ENCODE results near the gene TMEM18.

DNA sequence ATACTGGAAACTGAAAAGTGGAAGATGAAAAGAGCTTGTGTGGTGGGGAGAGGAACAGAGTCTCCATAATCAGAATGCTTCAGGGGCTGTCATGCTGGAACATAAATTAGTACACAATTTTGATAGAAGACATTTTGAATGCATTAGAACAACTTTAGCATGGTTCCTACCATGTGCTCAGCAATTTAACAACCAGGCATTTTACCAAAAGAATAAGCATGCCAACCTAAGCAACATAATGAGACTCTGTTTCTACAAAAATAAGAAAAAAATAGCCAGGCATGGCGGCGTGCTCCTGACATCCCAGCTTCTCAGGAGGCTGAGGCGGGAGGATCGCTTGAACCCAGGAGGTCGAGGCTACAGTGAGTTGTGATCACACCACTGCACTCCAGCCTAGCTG, 40.5 kb upstream of the TMEM18 start:
- TF ChIP-seq CREB1 (IDR thresholded peaks at IDR 0.05; ENCODE audit: low read depth), result no peak
- TF ChIP-seq, protein P1, sequence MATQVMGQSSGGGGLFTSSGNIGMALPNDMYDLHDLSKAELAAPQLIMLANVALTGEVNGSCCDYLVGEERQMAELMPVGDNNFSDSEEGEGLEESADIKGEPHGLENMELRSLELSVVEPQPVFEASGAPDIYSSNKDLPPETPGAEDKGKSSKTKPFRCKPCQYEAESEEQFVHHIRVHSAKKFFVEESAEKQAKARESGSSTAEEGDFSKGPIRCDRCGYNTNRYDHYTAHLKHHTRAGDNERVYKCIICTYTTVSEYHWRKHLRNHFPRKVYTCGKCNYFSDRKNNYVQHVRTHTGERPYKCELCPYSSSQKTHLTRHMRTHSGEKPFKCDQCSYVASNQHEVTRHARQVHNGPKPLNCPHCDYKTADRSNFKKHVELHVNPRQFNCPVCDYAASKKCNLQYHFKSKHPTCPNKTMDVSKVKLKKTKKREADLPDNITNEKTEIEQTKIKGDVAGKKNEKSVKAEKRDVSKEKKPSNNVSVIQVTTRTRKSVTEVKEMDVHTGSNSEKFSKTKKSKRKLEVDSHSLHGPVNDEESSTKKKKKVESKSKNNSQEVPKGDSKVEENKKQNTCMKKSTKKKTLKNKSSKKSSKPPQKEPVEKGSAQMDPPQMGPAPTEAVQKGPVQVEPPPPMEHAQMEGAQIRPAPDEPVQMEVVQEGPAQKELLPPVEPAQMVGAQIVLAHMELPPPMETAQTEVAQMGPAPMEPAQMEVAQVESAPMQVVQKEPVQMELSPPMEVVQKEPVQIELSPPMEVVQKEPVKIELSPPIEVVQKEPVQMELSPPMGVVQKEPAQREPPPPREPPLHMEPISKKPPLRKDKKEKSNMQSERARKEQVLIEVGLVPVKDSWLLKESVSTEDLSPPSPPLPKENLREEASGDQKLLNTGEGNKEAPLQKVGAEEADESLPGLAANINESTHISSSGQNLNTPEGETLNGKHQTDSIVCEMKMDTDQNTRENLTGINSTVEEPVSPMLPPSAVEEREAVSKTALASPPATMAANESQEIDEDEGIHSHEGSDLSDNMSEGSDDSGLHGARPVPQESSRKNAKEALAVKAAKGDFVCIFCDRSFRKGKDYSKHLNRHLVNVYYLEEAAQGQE (IDR thresholded peaks at IDR 0.05; ENCODE audit: low read depth), result no peak
- TF ChIP-seq EP300 (IDR thresholded peaks at IDR 0.05; ENCODE audit: borderline replicate concordance), result no peak
- TF ChIP-seq CEBPB (IDR thresholded peaks at IDR 0.05), result no peak
- TF ChIP-seq TEAD4 (IDR thresholded peaks at IDR 0.05), result no peak
- TF ChIP-seq ZBTB7A (IDR thresholded peaks at IDR 0.05; ENCODE audit: low read depth), result no peak
- no peak for TF ChIP-seq YY1 (IDR thresholded peaks at IDR 0.05; ENCODE audit: low read depth)
- TF ChIP-seq RAD21 (IDR thresholded peaks at IDR 0.05; ENCODE audit: low read depth), result no peak
- TF ChIP-seq TAF1 (IDR thresholded peaks at IDR 0.05; ENCODE audit: low read depth), result no peak

Data from Ishikawa (cell line).